GM23338 (cell line): ENCODE results near the gene NPVF. TPM values are rescaled to one million over a fixed set of nuclear protein-coding genes. Genes with fewer than 3 reads are reported as not detected.

Experiments
- ATAC-seq: fragments of 200-7000 bp; cut with Tn5 transposase; 3 replicates; pipeline ENCODE4 v1.9.1; 2020
- DNase-seq: peaks from one replicate; pipeline ENCODE4 v3.0.0-alpha.2; 2015; ENCODE audit warnings: low spot score
- H2AFZ ChIP-seq: fragments of 200-600 bp; sonication (generic); 2 replicates; pipeline ENCODE4 v1.8.0; 2016; ENCODE audit warnings: antibody characterized with exemption, mild to moderate bottlenecking, moderate library complexity
- H3F3A ChIP-seq: fragments of 200-600 bp; sonication (generic); replicated peaks from 2 replicates; pipeline ENCODE4 v1.8.0; 2017; ENCODE audit warnings: antibody characterized with exemption, mixed run types, low read depth
- H3K27ac ChIP-seq: fragments of 200-600 bp; sonication (generic); 2 replicates; pipeline ENCODE4 v1.6.1; 2016; ENCODE audit warnings: low read depth
- H3K27me3 ChIP-seq: fragments of 200-600 bp; sonication (generic); 2 replicates; pipeline ENCODE4 v1.8.0; 2016; ENCODE audit warnings: mild to moderate bottlenecking, mixed run types, moderate library complexity; ENCODE audit not compliant: insufficient read depth
- H3K36me3 ChIP-seq: fragments of 200-600 bp; sonication (generic); 2 replicates; pipeline ENCODE4 v1.8.0; 2016; ENCODE audit warnings: mild to moderate bottlenecking; ENCODE audit not compliant: insufficient read depth
- H3K4me1 ChIP-seq: fragments of 200-600 bp; sonication (generic); 2 replicates; pipeline ENCODE4 v1.8.0; 2016; ENCODE audit warnings: mild to moderate bottlenecking, moderate library complexity; ENCODE audit not compliant: insufficient read depth
- H3K4me2 ChIP-seq: fragments of 200-600 bp; sonication (generic); 2 replicates; pipeline ENCODE4 v1.7.1; 2017; ENCODE audit warnings: mixed run types
- H3K4me3 ChIP-seq: fragments of 200-600 bp; sonication (generic); 2 replicates; pipeline ENCODE4 v1.6.1; 2016; ENCODE audit warnings: mixed run types
- H3K79me2 ChIP-seq: fragments of 200-600 bp; sonication (generic); replicated peaks from 2 replicates; pipeline ENCODE4 v1.8.0; 2017; ENCODE audit warnings: mild to moderate bottlenecking; ENCODE audit not compliant: insufficient read depth
- H3K9me2 ChIP-seq: fragments of 200-600 bp; sonication (generic); 2 replicates; pipeline ENCODE4 v1.8.0; 2017; ENCODE audit not compliant: insufficient read depth
- H4K20me1 ChIP-seq: fragments of 200-600 bp; sonication (generic); replicated peaks from 2 replicates; pipeline ENCODE4 v1.8.0; 2017; ENCODE audit warnings: mild to moderate bottlenecking; ENCODE audit not compliant: insufficient read depth
- H3K27ac Mint-ChIP-seq: 2 replicates; pipeline ENCODE4 v1.8.0; 2020; ENCODE audit warnings: inconsistent platforms, mild to moderate bottlenecking, moderate library complexity, mixed read lengths
- H3K27me3 Mint-ChIP-seq: 3 replicates; pipeline ENCODE4 v1.8.0; 2022; ENCODE audit warnings: low read depth, mild to moderate bottlenecking, moderate library complexity, mixed read lengths, inconsistent platforms; ENCODE audit not compliant: insufficient read depth, poor library complexity
- H3K36me3 Mint-ChIP-seq: 3 replicates; pipeline ENCODE4 v1.8.0; 2021; ENCODE audit warnings: low read depth, mild to moderate bottlenecking, inconsistent platforms, moderate library complexity, mixed read lengths
- H3K4me1 Mint-ChIP-seq: 3 replicates; pipeline ENCODE4 v1.8.0; 2020; ENCODE audit warnings: mild to moderate bottlenecking, inconsistent platforms, mixed read lengths
- H3K4me3 Mint-ChIP-seq: 3 replicates; pipeline ENCODE4 v1.8.0; 2021; ENCODE audit warnings: moderate library complexity, mild to moderate bottlenecking, inconsistent platforms, mixed read lengths
- H3K9me3 Mint-ChIP-seq: 3 replicates; pipeline ENCODE4 v1.8.0; 2020; ENCODE audit warnings: moderate library complexity, mild to moderate bottlenecking, inconsistent platforms, mixed read lengths
- CREB1 ChIP-seq: fragments of 250-450 bp; sonication (Bioruptor Pico); IDR thresholded peaks from 2 replicates; pipeline ENCODE4 v1.5.0; 2020; ENCODE audit warnings: low read depth, mild to moderate bottlenecking, moderate library complexity
- CTCF ChIP-seq, 2 experiments: fragments of 200-600 bp in 1 of 2; sonication (generic) in 1 of 2; conservative IDR thresholded peaks; 2 replicates each; pipeline versions ENCODE4 v1.5.1 to v1.6.1; 2016 to 2017; ENCODE audit warnings: antibody characterized with exemption in 2 of 2, low read depth in 2 of 2, mild to moderate bottlenecking in 2 of 2, moderate library complexity in 1 of 2
- ETS1 ChIP-seq: IDR thresholded peaks from 2 replicates; pipeline ENCODE4 v1.6.1; 2016; ENCODE audit warnings: antibody characterized with exemption
- EZH2 ChIP-seq: fragments of 200-600 bp; sonication (generic); IDR thresholded peaks from one replicate; pipeline ENCODE4 v1.8.0; 2017; ENCODE audit warnings: antibody characterized with exemption, mild to moderate bottlenecking, low read depth; ENCODE audit not compliant: unreplicated experiment
- EZH2phosphoT487 ChIP-seq: fragments of 200-600 bp; sonication (generic); IDR thresholded peaks from one replicate; pipeline ENCODE4 v1.8.1; 2018; ENCODE audit warnings: antibody characterized with exemption; ENCODE audit not compliant: unreplicated experiment
- JUNB ChIP-seq: IDR thresholded peaks from one replicate; pipeline ENCODE4 v1.6.1; 2016; ENCODE audit warnings: antibody characterized with exemption; ENCODE audit not compliant: unreplicated experiment
- NANOG ChIP-seq: IDR thresholded peaks from 2 replicates; pipeline ENCODE4 v1.6.1; 2016; ENCODE audit warnings: antibody characterized with exemption, borderline replicate concordance
- POLR2AphosphoS5 ChIP-seq: IDR thresholded peaks from 2 replicates; pipeline ENCODE4 v1.6.1; 2016; ENCODE audit warnings: antibody characterized with exemption, low read depth
- REST ChIP-seq: IDR thresholded peaks from one replicate; pipeline ENCODE4 v1.6.1; 2018; ENCODE audit warnings: antibody characterized with exemption; ENCODE audit not compliant: unreplicated experiment
- STAT1 ChIP-seq: IDR thresholded peaks from one replicate; pipeline ENCODE4 v1.6.1; 2016; ENCODE audit warnings: antibody characterized with exemption; ENCODE audit not compliant: unreplicated experiment
- ZNF114 ChIP-seq: fragments of 250-450 bp; sonication (Bioruptor Pico); IDR thresholded peaks from 2 replicates; pipeline ENCODE4 v1.5.0; 2020; ENCODE audit warnings: mild to moderate bottlenecking, moderate library complexity
- ZNF331 ChIP-seq: fragments of 250-450 bp; sonication (Bioruptor Pico); IDR thresholded peaks from 2 replicates; pipeline ENCODE4 v1.5.0; 2020; ENCODE audit warnings: low read depth, mild to moderate bottlenecking, moderate library complexity
- ZNF462 ChIP-seq: fragments of 250-450 bp; sonication (Bioruptor Pico); IDR thresholded peaks from 2 replicates; pipeline ENCODE4 v1.5.0; 2020; ENCODE audit warnings: mild to moderate bottlenecking, moderate library complexity
- polyA plus RNA-seq: library from polyadenylated mRNA; unstranded; fragments of >200 nt; fragmentation: Nextera tagmentation; extraction: Ambion mirVana; gene quantifications from 2 replicates; pipeline ENCODE4 v1.2.1, GENCODE V29; 2016
- total RNA-seq: library from RNA; depleted of rRNA; stranded (reverse); fragments of >200 nt; shearing (Covaris generic); gene quantifications from 2 replicates; pipeline ENCODE4 v1.2.3, GENCODE V29; 2014

NPVF gene
- total and polyA plus RNA-seq, 2 experiments from 2014 or later, result not detected

GRCh38 chr7:25234336-25234735 is 6.0 kb upstream of the NPVF start (continued):
- TF ChIP-seq ZNF462 (no peak), EZH2phosphoT487 (no peak), ZNF331 (no peak), CREB1 (CRISPR knock-in tag) (no peak), JUNB (no peak), EZH2 (no peak), STAT1 (no peak), POLR2AphosphoS5 (no peak), ZNF114 (CRISPR knock-in tag) (no peak)

GRCh38 chr7:25223206-25223605 is 5.1 kb downstream of the NPVF start:
- no peak overlapping the region for H3K27ac Mint-ChIP-seq
- Histone ChIP-seq H3K79me2 (no peaks in the 10 kb centered on the region), H2AFZ (peak overlapping the region; percentile 56), H3K27ac (no peak overlapping the region), H3K4me1 (no peaks in the 10 kb centered on the region), H3K4me2 (no peak overlapping the region), H4K20me1 (no peaks in the 10 kb centered on the region), H3F3A (no peaks in the 10 kb centered on the region), H3K4me3 (no peak overlapping the region), H3K9me2 (no peaks in the 10 kb centered on the region), H3K36me3 (no peaks in the 10 kb centered on the region), H3K27me3 (no peaks in the 10 kb centered on the region)
- no peaks in the 10 kb centered on the region for H3K9me3 Mint-ChIP-seq
- H3K36me3 Mint-ChIP-seq, result no peaks in the 10 kb centered on the region
- no peaks in the 10 kb centered on the region for H3K4me1 Mint-ChIP-seq
- peaks cover 4% of the 10 kb centered on the region for H3K27me3 Mint-ChIP-seq
- ATAC-seq (no peak), DNase-seq (no peak)
- H3K4me3 Mint-ChIP-seq, result no peak overlapping the region
- TF ChIP-seq NANOG (no peak), ZNF114 (CRISPR knock-in tag) (no peak), JUNB (no peak), REST (no peak), STAT1 (no peak), ETS1 (no peak), CTCF (conservative IDR thresholded peaks at IDR 0.05; ENCODE audit: low read depth in 2 of 2) (no peak), POLR2AphosphoS5 (no peak), CREB1 (CRISPR knock-in tag) (no peak)
